K562 (cell line): ENCODE data around the gene RMND5A.

Experiments used
- CREM ChIP-seq: IDR thresholded peaks from 2 replicates; pipeline ENCODE4 v1.6.1; 2014; ENCODE audit warnings: antibody characterized with exemption, low read depth
- CTCF ChIP-seq, 3 experiments: IDR thresholded peaks in 2 of 3; conservative IDR thresholded peaks in 1 of 3; 2 replicates each; pipeline ENCODE4 v1.5.1; 2011 to 2012; ENCODE audit warnings: low read length in 3 of 3, mild to moderate bottlenecking in 3 of 3, control low read depth in 2 of 3, improper control_type of control experiment in 1 of 3, inconsistent platforms in 1 of 3, low read depth in 1 of 3, mixed read lengths in 1 of 3, moderate library complexity in 1 of 3; ENCODE audit not compliant: insufficient read depth in 2 of 3
- ELF1 ChIP-seq: fragments of 200-800 bp; sonication (Bioruptor generic); IDR thresholded peaks from 2 replicates; pipeline ENCODE4 v1.6.1; 2016; ENCODE audit warnings: missing genetic modification characterization, missing compliant biosample characterization
- HMGN3 ChIP-seq: IDR thresholded peaks from 2 replicates; pipeline ENCODE4 v1.6.1; 2011; ENCODE audit warnings: borderline replicate concordance, low read depth, mild to moderate bottlenecking, mixed read lengths, low read length; ENCODE audit not compliant: insufficient read length; ENCODE audit errors: extremely low read depth
- PREB ChIP-seq: sonication (generic); formaldehyde crosslinking; IDR thresholded peaks from 2 replicates; pipeline ENCODE4 v1.8.1; 2023; ENCODE audit warnings: mild to moderate bottlenecking, missing genetic modification reagents
- SETDB1 ChIP-seq: IDR thresholded peaks from one replicate; pipeline ENCODE4 v1.6.1; 2012; ENCODE audit warnings: low read length, control low read depth, inconsistent platforms
- SMAD1 ChIP-seq: fragments of 150-350 bp; IDR thresholded peaks from 2 replicates; pipeline ENCODE4 v1.6.1; 2014; ENCODE audit warnings: low read length, low read depth; ENCODE audit not compliant: partially characterized antibody
- ZKSCAN8 ChIP-seq: fragments of 200-800 bp; sonication (Bioruptor generic); IDR thresholded peaks from 2 replicates; pipeline ENCODE4 v1.6.1; 2016; ENCODE audit warnings: missing genetic modification characterization, missing compliant biosample characterization
- ZNF134 ChIP-seq: fragments of 250-450 bp; sonication (Bioruptor Pico); conservative IDR thresholded peaks from 2 replicates; pipeline ENCODE4 v1.4.0; 2020
- ZNF644 ChIP-seq: fragments of 200-800 bp; sonication (Bioruptor generic); IDR thresholded peaks from 2 replicates; pipeline ENCODE4 v1.6.1; 2016; ENCODE audit warnings: low read depth, missing genetic modification characterization, missing compliant biosample characterization
- TF ChIP-seq, protein P1 (sequence below): IDR thresholded peaks from 2 replicates; pipeline ENCODE4 v1.6.1; 2016; ENCODE audit warnings: missing genetic modification characterization, missing compliant biosample characterization
- TF ChIP-seq, protein P2 (sequence below), 2 experiments: fragments of 450-650 bp; formaldehyde crosslinking in 1 of 2; IDR thresholded peaks; 2 replicates each; pipeline versions ENCODE4 v1.4.0 to v1.6.1; 2014 to 2020; ENCODE audit warnings: mild to moderate bottlenecking in 2 of 2, borderline replicate concordance in 1 of 2, low read depth in 1 of 2

DNA sequence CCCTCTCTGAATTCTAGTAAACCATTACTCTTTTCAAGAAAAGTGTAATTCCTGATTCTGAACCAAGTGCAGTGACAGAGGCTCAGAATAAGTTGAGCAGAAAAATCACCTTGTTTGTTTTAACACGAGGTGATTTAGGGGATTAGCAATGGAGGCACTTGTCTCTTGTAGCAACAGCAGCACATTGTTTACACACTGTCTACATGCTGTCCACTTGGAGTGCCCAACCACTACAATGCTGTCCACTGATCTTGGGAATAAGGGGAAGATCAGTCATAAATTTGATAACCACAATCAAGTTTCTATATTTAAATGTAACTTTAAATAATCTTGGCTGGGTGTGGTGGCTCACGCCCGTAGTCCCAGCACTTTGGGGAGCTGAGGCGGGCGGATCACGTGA, 13.9 kb upstream of the RMND5A start:
- TF ChIP-seq CTCF (IDR thresholded peaks at IDR 0.05 in 2 of 3, conservative IDR thresholded peaks at IDR 0.05 in 1 of 3; ENCODE audit: insufficient read depth in 2 of 3, low read depth in 1 of 3, low read length in 3 of 3) (no peak), SETDB1 (no peak), SMAD1 (no peak), ELF1 (tag) (no peak), ZNF644 (tag) (no peak), CREM (no peak), ZKSCAN8 (CRISPR knock-in tag) (no peak), PREB (CRISPR knock-in tag) (no peak), HMGN3 (no peak), ZNF134 (CRISPR knock-in tag) (no peak)
- TF ChIP-seq, protein P1, sequence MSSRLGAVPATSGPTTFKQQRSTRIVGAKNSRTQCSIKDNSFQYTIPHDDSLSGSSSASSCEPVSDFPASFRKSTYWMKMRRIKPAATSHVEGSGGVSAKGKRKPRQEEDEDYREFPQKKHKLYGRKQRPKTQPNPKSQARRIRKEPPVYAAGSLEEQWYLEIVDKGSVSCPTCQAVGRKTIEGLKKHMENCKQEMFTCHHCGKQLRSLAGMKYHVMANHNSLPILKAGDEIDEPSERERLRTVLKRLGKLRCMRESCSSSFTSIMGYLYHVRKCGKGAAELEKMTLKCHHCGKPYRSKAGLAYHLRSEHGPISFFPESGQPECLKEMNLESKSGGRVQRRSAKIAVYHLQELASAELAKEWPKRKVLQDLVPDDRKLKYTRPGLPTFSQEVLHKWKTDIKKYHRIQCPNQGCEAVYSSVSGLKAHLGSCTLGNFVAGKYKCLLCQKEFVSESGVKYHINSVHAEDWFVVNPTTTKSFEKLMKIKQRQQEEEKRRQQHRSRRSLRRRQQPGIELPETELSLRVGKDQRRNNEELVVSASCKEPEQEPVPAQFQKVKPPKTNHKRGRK (tag), result no peak
- TF ChIP-seq, protein P2, sequence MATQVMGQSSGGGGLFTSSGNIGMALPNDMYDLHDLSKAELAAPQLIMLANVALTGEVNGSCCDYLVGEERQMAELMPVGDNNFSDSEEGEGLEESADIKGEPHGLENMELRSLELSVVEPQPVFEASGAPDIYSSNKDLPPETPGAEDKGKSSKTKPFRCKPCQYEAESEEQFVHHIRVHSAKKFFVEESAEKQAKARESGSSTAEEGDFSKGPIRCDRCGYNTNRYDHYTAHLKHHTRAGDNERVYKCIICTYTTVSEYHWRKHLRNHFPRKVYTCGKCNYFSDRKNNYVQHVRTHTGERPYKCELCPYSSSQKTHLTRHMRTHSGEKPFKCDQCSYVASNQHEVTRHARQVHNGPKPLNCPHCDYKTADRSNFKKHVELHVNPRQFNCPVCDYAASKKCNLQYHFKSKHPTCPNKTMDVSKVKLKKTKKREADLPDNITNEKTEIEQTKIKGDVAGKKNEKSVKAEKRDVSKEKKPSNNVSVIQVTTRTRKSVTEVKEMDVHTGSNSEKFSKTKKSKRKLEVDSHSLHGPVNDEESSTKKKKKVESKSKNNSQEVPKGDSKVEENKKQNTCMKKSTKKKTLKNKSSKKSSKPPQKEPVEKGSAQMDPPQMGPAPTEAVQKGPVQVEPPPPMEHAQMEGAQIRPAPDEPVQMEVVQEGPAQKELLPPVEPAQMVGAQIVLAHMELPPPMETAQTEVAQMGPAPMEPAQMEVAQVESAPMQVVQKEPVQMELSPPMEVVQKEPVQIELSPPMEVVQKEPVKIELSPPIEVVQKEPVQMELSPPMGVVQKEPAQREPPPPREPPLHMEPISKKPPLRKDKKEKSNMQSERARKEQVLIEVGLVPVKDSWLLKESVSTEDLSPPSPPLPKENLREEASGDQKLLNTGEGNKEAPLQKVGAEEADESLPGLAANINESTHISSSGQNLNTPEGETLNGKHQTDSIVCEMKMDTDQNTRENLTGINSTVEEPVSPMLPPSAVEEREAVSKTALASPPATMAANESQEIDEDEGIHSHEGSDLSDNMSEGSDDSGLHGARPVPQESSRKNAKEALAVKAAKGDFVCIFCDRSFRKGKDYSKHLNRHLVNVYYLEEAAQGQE (IDR thresholded peaks at IDR 0.05; ENCODE audit: borderline replicate concordance), result no peak
- TF ChIP-seq, protein P2 (CRISPR knock-in tag; IDR thresholded peaks at IDR 0.05; ENCODE audit: low read depth), result no peak
